ENCODE results near the gene OR2W1. TPM values are rescaled to one million over a fixed set of nuclear protein-coding genes. Genes with fewer than 3 reads are reported as not detected.

The OR2W1 gene
- total RNA-seq, 1 donor from 2014 or later = not detected

DNA sequence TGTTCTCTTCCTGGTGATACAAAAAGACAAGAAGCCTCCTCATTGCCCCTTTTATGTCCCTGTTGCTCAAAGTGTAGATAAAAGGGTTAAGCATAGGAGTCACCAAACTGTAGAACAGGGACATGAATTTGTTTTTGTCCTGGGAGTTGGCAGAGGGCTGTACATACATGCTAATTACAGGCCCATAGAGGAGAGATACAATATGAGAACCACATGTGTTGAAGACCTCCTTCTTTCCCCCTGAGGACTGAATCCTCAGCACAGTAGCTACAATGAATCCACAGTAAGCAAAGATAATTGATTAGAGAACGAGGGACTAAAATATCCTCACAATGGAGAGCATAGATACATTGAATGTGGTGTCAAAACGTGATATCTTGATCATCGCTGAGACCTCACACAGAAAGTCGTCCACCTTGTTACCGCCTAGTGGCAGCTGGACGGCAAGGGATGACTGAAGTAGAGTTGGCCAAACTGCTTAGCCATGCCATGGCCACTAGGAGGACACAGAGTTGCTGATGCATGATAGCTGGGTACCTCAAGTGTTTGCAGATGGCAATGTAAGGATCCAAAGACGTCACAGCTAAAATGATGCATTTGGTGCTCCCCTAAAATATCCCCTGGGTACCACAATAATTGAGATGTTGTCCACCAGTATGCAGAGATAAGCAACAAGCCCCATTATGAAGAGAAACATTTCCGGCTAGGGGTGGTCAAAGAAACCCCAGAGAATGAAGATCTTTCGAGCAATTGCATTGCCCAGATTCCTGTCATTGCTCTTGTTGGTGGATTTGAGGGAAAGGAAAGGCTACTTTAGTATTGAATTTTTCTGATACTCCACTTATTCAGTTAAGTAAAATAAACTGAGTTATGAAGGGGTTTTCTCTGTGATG, 27.1 kb upstream of the OR2W1 start:
- Histone ChIP-seq H3K36me3 (no peaks in the 10 kb centered on the region), H3K27me3 (no peaks in the 10 kb centered on the region), H3K4me1 (no peaks in the 10 kb centered on the region), H3K9me3 (no peaks in the 10 kb centered on the region), H3K27ac (no peak overlapping the region), H3K4me3 (no peak overlapping the region)
- DNase-seq (ENCODE audit: low spot score in 2 of 2) = no peak
- TF ChIP-seq, protein P1, sequence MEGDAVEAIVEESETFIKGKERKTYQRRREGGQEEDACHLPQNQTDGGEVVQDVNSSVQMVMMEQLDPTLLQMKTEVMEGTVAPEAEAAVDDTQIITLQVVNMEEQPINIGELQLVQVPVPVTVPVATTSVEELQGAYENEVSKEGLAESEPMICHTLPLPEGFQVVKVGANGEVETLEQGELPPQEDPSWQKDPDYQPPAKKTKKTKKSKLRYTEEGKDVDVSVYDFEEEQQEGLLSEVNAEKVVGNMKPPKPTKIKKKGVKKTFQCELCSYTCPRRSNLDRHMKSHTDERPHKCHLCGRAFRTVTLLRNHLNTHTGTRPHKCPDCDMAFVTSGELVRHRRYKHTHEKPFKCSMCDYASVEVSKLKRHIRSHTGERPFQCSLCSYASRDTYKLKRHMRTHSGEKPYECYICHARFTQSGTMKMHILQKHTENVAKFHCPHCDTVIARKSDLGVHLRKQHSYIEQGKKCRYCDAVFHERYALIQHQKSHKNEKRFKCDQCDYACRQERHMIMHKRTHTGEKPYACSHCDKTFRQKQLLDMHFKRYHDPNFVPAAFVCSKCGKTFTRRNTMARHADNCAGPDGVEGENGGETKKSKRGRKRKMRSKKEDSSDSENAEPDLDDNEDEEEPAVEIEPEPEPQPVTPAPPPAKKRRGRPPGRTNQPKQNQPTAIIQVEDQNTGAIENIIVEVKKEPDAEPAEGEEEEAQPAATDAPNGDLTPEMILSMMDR (IDR thresholded peaks at IDR 0.05) = no peak
- intact Hi-C loops (cut with DNase I) = no loop called here

DNA sequence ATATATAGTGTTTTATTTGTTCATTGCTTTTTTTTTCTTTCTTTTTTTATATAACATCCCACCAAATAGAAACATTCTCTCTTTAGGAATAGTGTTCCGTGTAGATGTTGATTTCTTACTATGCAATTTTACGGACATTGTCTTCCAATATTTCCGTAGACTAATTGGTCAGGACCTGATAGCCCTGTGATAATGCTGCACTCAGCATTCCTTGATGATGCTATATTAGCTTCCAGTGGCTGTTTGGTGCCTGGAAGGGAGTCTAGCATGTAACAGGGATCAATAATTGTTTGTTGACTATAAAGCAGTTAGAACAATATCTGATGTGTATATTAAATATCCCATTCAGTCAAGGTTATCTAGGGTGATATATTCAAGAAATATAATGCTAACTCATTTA, 6.7 kb upstream of the OR2W1 start:
- peaks cover 0 to 5% of the 10 kb centered on the region in 2 donors for H3K9me3 ChIP-seq
- H3K4me1 ChIP-seq = no peaks in the 10 kb centered on the region
- no peaks in the 10 kb centered on the region for H3K27me3 ChIP-seq
- H3K36me3 ChIP-seq = no peaks in the 10 kb centered on the region
- no peak overlapping the region for H3K27ac ChIP-seq
- DNase-seq (ENCODE audit: low spot score in 2 of 2) = no peak
- no peak overlapping the region for H3K4me3 ChIP-seq
- TF ChIP-seq, protein P1 (IDR thresholded peaks at IDR 0.05) = no peak
- intact Hi-C loops (cut with DNase I) = no loop called here

DNA sequence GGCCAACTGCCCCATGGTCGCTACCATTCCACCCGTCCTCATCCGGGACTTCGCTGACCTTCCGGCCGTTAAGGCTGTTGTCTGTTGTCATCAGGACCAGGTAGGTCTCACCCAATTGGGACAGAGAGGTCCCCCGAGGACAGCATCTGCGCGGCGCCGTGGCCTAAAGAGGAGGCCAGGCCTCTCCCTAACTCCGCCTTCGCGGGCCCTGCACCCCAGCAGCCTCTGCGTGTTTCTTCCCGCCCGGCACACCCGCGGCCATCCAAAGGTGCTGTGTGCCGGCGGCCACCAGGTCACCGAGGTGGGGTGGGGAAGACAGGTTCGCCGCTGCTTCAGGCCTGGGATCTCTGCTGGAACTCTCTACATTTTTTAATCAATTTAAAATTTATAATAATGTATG, 9.0 kb downstream of the OR2W1 start:
- no peak overlapping the region for H3K4me3 ChIP-seq
- no peaks in the 10 kb centered on the region for H3K27me3 ChIP-seq
- intact Hi-C loops (cut with DNase I) = no loop called here
- no peak for DNase-seq (ENCODE audit: low spot score in 2 of 2)
- no peak overlapping the region for H3K27ac ChIP-seq
- no peaks in the 10 kb centered on the region for H3K36me3 ChIP-seq
- H3K9me3 ChIP-seq = no peaks in the 10 kb centered on the region
- TF ChIP-seq, protein P1 (IDR thresholded peaks at IDR 0.05) = no peak
- no peaks in the 10 kb centered on the region for H3K4me1 ChIP-seq

DNA sequence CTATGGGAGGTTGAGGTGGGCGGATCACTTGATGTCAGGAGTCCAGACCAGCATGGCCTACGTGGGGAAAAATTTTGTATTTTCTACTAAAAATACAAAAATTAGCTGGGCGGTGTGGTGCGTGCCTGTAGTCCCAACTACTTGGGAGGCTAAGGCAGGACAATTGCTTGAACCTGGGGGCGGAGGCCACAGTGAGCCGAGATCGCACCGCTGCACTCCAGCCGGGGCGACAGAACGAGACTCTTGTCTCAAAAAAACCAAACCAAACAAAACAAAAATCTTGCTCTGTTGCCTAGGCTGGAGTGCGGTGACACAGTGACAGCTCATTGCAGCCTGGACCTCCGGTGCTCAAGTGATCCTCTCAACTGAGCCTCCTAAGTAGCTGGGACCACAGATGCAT, 16.2 kb downstream of the OR2W1 start:
- Histone ChIP-seq H3K36me3 (no peaks in the 10 kb centered on the region), H3K9me3 (no peaks in the 10 kb centered on the region), H3K4me1 (no peaks in the 10 kb centered on the region), H3K4me3 (no peak overlapping the region), H3K27ac (no peak overlapping the region), H3K27me3 (no peaks in the 10 kb centered on the region)
- no peak for DNase-seq (ENCODE audit: low spot score in 2 of 2)
- intact Hi-C loops (cut with DNase I) = loop anchor here (5.0 kb wide), 1 partner anchor 197 kb away; no protein-coding TSS in a partner anchor
- TF ChIP-seq, protein P1 (IDR thresholded peaks at IDR 0.05) = no peak

DNA sequence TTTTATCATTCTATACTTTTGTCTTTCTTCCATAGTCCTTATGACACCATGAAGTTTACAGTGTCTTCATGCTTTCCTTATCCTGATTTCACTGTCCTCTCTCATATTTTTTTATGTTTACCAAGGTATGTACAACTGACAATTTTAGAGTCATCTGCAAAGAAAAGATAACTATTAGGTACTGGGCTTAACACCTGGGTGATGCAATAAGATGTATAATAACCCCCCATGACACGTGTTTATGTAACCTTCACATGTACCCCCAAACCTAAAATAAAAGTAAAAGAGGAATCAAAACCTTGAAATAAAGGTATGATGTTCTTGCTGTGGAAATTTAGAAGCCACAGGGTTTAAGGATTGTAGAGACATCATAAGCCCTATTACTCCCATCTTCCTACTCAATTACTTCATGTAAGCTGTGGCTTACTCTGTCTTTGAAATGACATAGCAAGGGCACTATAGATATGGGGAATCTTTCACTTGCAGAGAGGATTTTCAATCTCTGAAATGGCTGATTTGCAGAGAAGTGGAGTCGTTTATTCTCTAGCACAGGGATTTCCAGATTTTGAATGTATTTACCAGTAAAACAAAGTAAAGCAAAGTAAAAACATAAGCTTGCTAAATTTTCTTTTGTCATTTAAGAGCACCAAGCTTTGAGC, 18.9 kb downstream of the OR2W1 start:
- Histone ChIP-seq H3K4me3 (no peak overlapping the region), H3K9me3 (no peaks in the 10 kb centered on the region), H3K36me3 (no peaks in the 10 kb centered on the region), H3K27ac (no peak overlapping the region), H3K27me3 (no peaks in the 10 kb centered on the region), H3K4me1 (no peaks in the 10 kb centered on the region)
- intact Hi-C loops (cut with DNase I) = loop anchor here (5.0 kb wide), 1 partner anchor 194 kb away; no protein-coding TSS in a partner anchor
- TF ChIP-seq, protein P1 (IDR thresholded peaks at IDR 0.05) = no peak
- no peak for DNase-seq (ENCODE audit: low spot score in 2 of 2)

Data from ascending aorta (tissue), 2 donors.